Measurements from ENCODE around the gene HCN2.

Gene HCN2

GRCh38 chr19:648904-649801, 59.5 kb downstream of the HCN2 start:
- no peak overlapping the region for H2AFZ ChIP-seq (ENCODE audit: low read depth, low read length, severe bottlenecking)
- H3K9me2 ChIP-seq (replicated peaks; ENCODE audit: insufficient read depth, low read length) = no peaks in the 10 kb centered on the region
- no peaks in the 10 kb centered on the region for H3K36me3 ChIP-seq (ENCODE audit: low read length)
- 0 out of 2 replicates have a peak, but pooled peaks cover 7% of the 10 kb centered on the region for H4K20me1 ChIP-seq (ENCODE audit: low read depth, low read length)
- no peak overlapping the region for H3K4me3 ChIP-seq (ENCODE audit: insufficient read depth, low read length, poor library complexity, severe bottlenecking)
- no peaks in the 10 kb centered on the region for H3K27me3 ChIP-seq (ENCODE audit: low read length)
- no peak for TF ChIP-seq EZH2phosphoT487 (conservative IDR thresholded peaks at IDR 0.05; ENCODE audit: low read length)
- no peak for TF ChIP-seq CTCF (IDR thresholded peaks at IDR 0.05; ENCODE audit: insufficient read depth, low read length, poor library complexity, severe bottlenecking)
- no peaks in the 10 kb centered on the region for H3K9me3 ChIP-seq (ENCODE audit: insufficient read depth, low read length)
- H3K4me2 ChIP-seq (ENCODE audit: low read depth, low read length, poor library complexity, severe bottlenecking) = no peak overlapping the region
- no peak overlapping the region for H3K27ac ChIP-seq (ENCODE audit: low read depth, low read length)
- H3K9ac ChIP-seq (ENCODE audit: low read length) = no peak overlapping the region
- H3F3A ChIP-seq (ENCODE audit: insufficient read depth) = no peaks in the 10 kb centered on the region
- peaks cover 21% of the 10 kb centered on the region for H3K79me2 ChIP-seq (ENCODE audit: insufficient read depth, low read length)

- H3K79me2 ChIP-seq (ENCODE audit: insufficient read depth, low read length) = peaks cover 29% of the 10 kb centered on the region
- H3K9ac ChIP-seq (ENCODE audit: low read length) = no peak overlapping the region
- no peaks in the 10 kb centered on the region for H3K36me3 ChIP-seq (ENCODE audit: low read length)
- H3F3A ChIP-seq (ENCODE audit: insufficient read depth) = no peaks in the 10 kb centered on the region
- no peak overlapping the region for H3K27ac ChIP-seq (ENCODE audit: low read depth, low read length)
- no peak overlapping the region for H3K4me3 ChIP-seq (ENCODE audit: insufficient read depth, low read length, poor library complexity, severe bottlenecking)
- no peaks in the 10 kb centered on the region for H3K9me2 ChIP-seq (replicated peaks; ENCODE audit: insufficient read depth, low read length)
- H3K4me2 ChIP-seq (ENCODE audit: low read depth, low read length, poor library complexity, severe bottlenecking) = no peak overlapping the region
- no peaks in the 10 kb centered on the region for H3K27me3 ChIP-seq (ENCODE audit: low read length)
- H4K20me1 ChIP-seq (ENCODE audit: low read depth, low read length) = peaks cover 10% of the 10 kb centered on the region; the same call in 1 of the 2 replicates
- H3K9me3 ChIP-seq (ENCODE audit: insufficient read depth, low read length) = no peaks in the 10 kb centered on the region
- no peak for TF ChIP-seq EZH2phosphoT487 (conservative IDR thresholded peaks at IDR 0.05; ENCODE audit: low read length)
- no peak for TF ChIP-seq CTCF (IDR thresholded peaks at IDR 0.05; ENCODE audit: insufficient read depth, low read length, poor library complexity, severe bottlenecking)
- H2AFZ ChIP-seq (ENCODE audit: low read depth, low read length, severe bottlenecking) = no peak overlapping the region
These were observed 60.4 kb downstream of the HCN2 start for GRCh38 chr19:650121-650520.

- TF ChIP-seq EZH2phosphoT487 (conservative IDR thresholded peaks at IDR 0.05; ENCODE audit: low read length) = no peak
- no peak for TF ChIP-seq CTCF (IDR thresholded peaks at IDR 0.05; ENCODE audit: insufficient read depth, low read length, poor library complexity, severe bottlenecking)
- Histone ChIP-seq H3K27ac (ENCODE audit: low read depth, low read length) (no peak overlapping the region), H4K20me1 (ENCODE audit: low read depth, low read length) (peaks cover 18% of the 10 kb centered on the region), H2AFZ (ENCODE audit: low read depth, low read length, severe bottlenecking) (no peak overlapping the region), H3K36me3 (ENCODE audit: low read length) (no peaks in the 10 kb centered on the region), H3K27me3 (ENCODE audit: low read length) (no peaks in the 10 kb centered on the region), H3K79me2 (ENCODE audit: insufficient read depth, low read length) (peaks cover 41% of the 10 kb centered on the region), H3F3A (ENCODE audit: insufficient read depth) (no peaks in the 10 kb centered on the region), H3K9ac (ENCODE audit: low read length) (no peak overlapping the region), H3K4me2 (ENCODE audit: low read depth, low read length, poor library complexity, severe bottlenecking) (no peak overlapping the region), H3K9me3 (ENCODE audit: insufficient read depth, low read length) (no peaks in the 10 kb centered on the region), H3K9me2 (replicated peaks; ENCODE audit: insufficient read depth, low read length) (no peaks in the 10 kb centered on the region), H3K4me3 (ENCODE audit: insufficient read depth, low read length, poor library complexity, severe bottlenecking) (no peak overlapping the region)
These were observed 61.6 kb downstream of the HCN2 start for GRCh38 chr19:651114-651818.
